CD1c-positive myeloid dendritic cell (primary cell): ENCODE measurements around the gene ACOT11.
"Not testable (repeated sequence)": the region's sequence is repeated elsewhere in the genome, so short reads cannot be mapped to it uniquely, and the experiment has no call there.

Source experiments
- DNase-seq: peaks from one replicate; pipeline ENCODE4 v3.0.0-alpha.2; 2016; ENCODE audit errors: extremely low spot score

Gene ACOT11

GRCh38 chr1:54608566-54609230, 60.7 kb downstream of the ACOT11 start:
- no peak for DNase-seq

GRCh38 chr1:54609301-54609921, 61.4 kb downstream of the ACOT11 start:
- DNase-seq: no peak

GRCh38 chr1:54610048-54610447, 62.0 kb downstream of the ACOT11 start:
- no peak for DNase-seq

GRCh38 chr1:54610601-54611580, 62.9 kb downstream of the ACOT11 start:
- no peak for DNase-seq

- no peak for DNase-seq
Measured at GRCh38 chr1:54611621-54612020, 63.6 kb downstream of the ACOT11 start.

- no peak for DNase-seq
Measured at GRCh38 chr1:54614024-54614423, 66.0 kb downstream of the ACOT11 start.

GRCh38 chr1:54614563-54614962, 66.5 kb downstream of the ACOT11 start:
- DNase-seq: no peak

- DNase-seq: no peak
Measured at GRCh38 chr1:54615531-54616279, 67.7 kb downstream of the ACOT11 start.

- DNase-seq: no peak
Measured at GRCh38 chr1:54619749-54620148, 71.7 kb downstream of the ACOT11 start.

- DNase-seq: no peak
Measured at GRCh38 chr1:54623216-54624007, 75.4 kb downstream of the ACOT11 start, which contains the start of gene FAM151A. Gene FAM151A (minus strand): TSS chr1:54623525. CDS start chr1:54623395, 130 bp downstream.

- DNase-seq: no peak
Measured at GRCh38 chr1:54624466-54625464, 76.7 kb downstream of the ACOT11 start.

- no peak for DNase-seq
Measured at GRCh38 chr1:54627196-54627595, 79.2 kb downstream of the ACOT11 start.

- not testable (repeated sequence) for DNase-seq
Measured at GRCh38 chr1:54635804-54636203, 87.8 kb downstream of the ACOT11 start.

- DNase-seq: not testable (repeated sequence)
Measured at GRCh38 chr1:54636461-54637446, 88.7 kb downstream of the ACOT11 start.

- no peak for DNase-seq
Measured at GRCh38 chr1:54640361-54640760, 92.3 kb downstream of the ACOT11 start.

- DNase-seq: no peak
Measured at GRCh38 chr1:54640863-54641836, 93.1 kb downstream of the ACOT11 start, which contains the start of gene MROH7. Gene MROH7 (plus strand): TSS chr1:54641786. CDS start chr1:54652927, 11,141 bp downstream.

- no peak for DNase-seq
Measured at GRCh38 chr1:54643736-54644135, 95.7 kb downstream of the ACOT11 start.
